Right atrium auricular region (tissue), 2 donors: ENCODE measurements around the gene INTS15. TPM values are rescaled to one million over a fixed set of nuclear protein-coding genes. Genes with fewer than 3 reads are reported as not detected.
"Not testable (repeated sequence)": the region's sequence is repeated elsewhere in the genome, so short reads cannot be mapped to it uniquely, and the experiment has no call there.

ENCODE experiments used
- DNase-seq: peaks from one replicate; pipeline ENCODE4 v3.0.0-alpha.2; 2019; ENCODE audit warnings: low spot score
- H3K27ac ChIP-seq, 2 donors: fragments of 200-600 bp; sonication (generic); 1 replicate in 1 of 2; 2 replicates in 1 of 2; pipeline ENCODE4 v1.5.1; 2016 to 2019
- H3K27me3 ChIP-seq, 2 donors: fragments of 200-600 bp; sonication (generic); one replicate each; pipeline versions ENCODE4 v1.5.1 to v1.6.0; 2017 to 2019
- H3K36me3 ChIP-seq: fragments of 200-600 bp; sonication (generic); one replicate; pipeline ENCODE4 v1.5.1; 2016
- H3K4me1 ChIP-seq, 2 donors: fragments of 200-600 bp; sonication (generic); one replicate each; pipeline versions ENCODE4 v1.5.1 to v1.6.0; 2017 to 2019
- H3K4me3 ChIP-seq, 2 donors: fragments of 200-600 bp; sonication (generic); 1 replicate in 1 of 2; 2 replicates in 1 of 2; pipeline ENCODE4 v1.5.1; 2017 to 2019; ENCODE audit warnings: mild to moderate bottlenecking in 1 of 2, moderate library complexity in 1 of 2
- H3K9me3 ChIP-seq, 2 donors: fragments of 200-600 bp; sonication (generic); one replicate each; pipeline ENCODE4 v1.5.1; 2019
- CTCF ChIP-seq, 2 donors: fragments of 200-600 bp; sonication (generic); IDR thresholded peaks; one replicate each; pipeline ENCODE4 v1.5.1; 2019; ENCODE audit warnings: antibody characterized with exemption in 2 of 2
- total RNA-seq, 2 donors: library from RNA; depleted of rRNA; stranded (reverse); fragments of >200 nt; gene quantifications; one replicate each; pipeline ENCODE4 v1.1.0, GENCODE V29; 2016

The INTS15 gene
- total RNA-seq, 2 donors from 2014 or later, result 12.5 to 19.5 TPM

DNA sequence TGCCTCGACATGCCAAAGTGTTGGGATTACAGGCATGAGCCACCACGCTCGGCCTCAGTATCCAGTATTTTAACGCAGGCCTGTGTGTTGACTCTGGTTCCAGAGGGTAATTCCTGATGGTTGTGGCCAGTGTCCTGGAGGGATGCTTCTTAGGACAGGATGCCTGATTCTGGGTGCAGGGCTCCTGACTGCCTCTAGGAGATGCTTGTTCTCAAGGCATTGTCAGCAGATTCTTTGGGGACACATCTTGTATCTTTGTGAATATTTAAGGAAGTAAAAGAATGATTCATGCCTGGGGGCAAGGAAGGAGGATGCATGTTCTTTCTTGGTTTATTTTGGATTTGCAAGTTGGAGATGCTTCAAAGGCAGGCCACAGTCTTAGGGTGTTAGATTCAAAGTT is 10.4 kb upstream of the INTS15 start:
- no peaks in the 10 kb centered on the region for H3K4me1 ChIP-seq
- no peak for DNase-seq
- peaks cover 26% of the 10 kb centered on the region for H3K36me3 ChIP-seq
- TF ChIP-seq CTCF (IDR thresholded peaks at IDR 0.05), result peak in 1 of 2 donors; percentile 19
- no peak overlapping the region for H3K4me3 ChIP-seq
- no peaks in the 10 kb centered on the region for H3K9me3 ChIP-seq
- no peaks in the 10 kb centered on the region for H3K27me3 ChIP-seq
- no peak overlapping the region for H3K27ac ChIP-seq

- not testable (repeated sequence) for H3K27me3 ChIP-seq, DNase-seq, H3K27ac ChIP-seq, H3K9me3 ChIP-seq, H3K4me3 ChIP-seq
- Histone ChIP-seq H3K4me1 (peaks cover 0 to 11% of the 10 kb centered on the region in 2 donors), H3K36me3 (peaks cover 35% of the 10 kb centered on the region)
Observed at GRCh38 chr7:6585746-6586432, 3.9 kb upstream of the INTS15 start.

DNA sequence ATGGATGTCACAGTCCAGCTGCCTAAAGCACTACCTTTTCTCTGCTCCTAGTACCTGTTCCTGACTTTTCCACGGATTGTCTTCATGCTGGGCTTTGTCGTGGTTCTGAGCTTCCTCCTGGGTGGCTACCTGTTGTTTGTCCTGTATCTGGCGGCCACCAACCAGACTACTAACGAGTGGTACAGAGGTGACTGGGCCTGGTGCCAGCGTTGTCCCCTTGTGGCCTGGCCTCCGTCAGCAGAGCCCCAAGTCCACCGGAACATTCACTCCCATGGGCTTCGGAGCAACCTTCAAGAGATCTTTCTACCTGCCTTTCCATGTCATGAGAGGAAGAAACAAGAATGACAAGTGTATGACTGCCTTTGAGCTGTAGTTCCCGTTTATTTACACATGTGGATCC is 1.3 kb upstream of the INTS15 start:
- Histone ChIP-seq H3K27me3 (no peaks in the 10 kb centered on the region), H3K36me3 (peaks cover 32% of the 10 kb centered on the region), H3K27ac (no peak overlapping the region), H3K4me1 (peaks cover 0 to 18% of the 10 kb centered on the region in 2 donors), H3K9me3 (no peaks in the 10 kb centered on the region), H3K4me3 (no peak overlapping the region)
- no peak for DNase-seq
- no peak for TF ChIP-seq CTCF (IDR thresholded peaks at IDR 0.05)

- no peak for DNase-seq
- Histone ChIP-seq H3K27ac (peak overlapping the region in 1 of 2 donors; percentile 76), H3K9me3 (no peaks in the 10 kb centered on the region), H3K4me3 (peak overlapping the region; percentile 9 to 75), H3K27me3 (no peaks in the 10 kb centered on the region), H3K4me1 (peaks cover 0 to 18% of the 10 kb centered on the region in 2 donors), H3K36me3 (peaks cover 37% of the 10 kb centered on the region)
- no peak for TF ChIP-seq CTCF (IDR thresholded peaks at IDR 0.05)
Observed at GRCh38 chr7:6589151-6589828, 531 bp upstream of the INTS15 start.

DNA sequence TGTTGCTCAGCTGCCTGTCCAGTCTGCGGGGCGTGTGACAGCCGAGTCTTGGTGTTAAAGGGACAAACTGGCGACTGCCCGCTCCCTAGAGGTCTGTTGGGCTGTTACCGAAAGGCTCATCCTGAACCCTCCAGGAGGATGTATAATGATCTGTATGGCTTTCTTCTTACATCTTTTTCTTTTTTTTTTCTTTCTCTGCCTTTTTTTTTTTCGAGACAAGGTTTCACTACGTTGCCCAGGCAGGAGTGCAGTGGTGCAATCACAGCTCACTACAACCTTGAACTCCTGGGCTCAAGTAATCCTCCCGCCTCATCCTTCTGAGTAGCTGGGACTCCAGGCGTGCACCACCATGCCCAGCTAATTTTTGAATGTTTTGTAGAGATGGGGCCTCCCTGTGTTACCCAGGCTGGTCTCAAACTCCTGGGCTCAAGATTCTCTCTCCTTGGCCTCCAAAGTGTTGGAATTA is 857 bp downstream of the INTS15 start:
- Histone ChIP-seq H3K4me1 (peaks cover 0 to 18% of the 10 kb centered on the region in 2 donors), H3K27me3 (no peaks in the 10 kb centered on the region), H3K27ac (peak overlapping the region; percentile 72 to 76), H3K4me3 (peak overlapping the region; percentile 75 to 82), H3K36me3 (peaks cover 41% of the 10 kb centered on the region), H3K9me3 (no peaks in the 10 kb centered on the region)
- TF ChIP-seq CTCF (IDR thresholded peaks at IDR 0.05), result no peak
- DNase-seq, result no peak

- TF ChIP-seq CTCF (IDR thresholded peaks at IDR 0.05), result no peak
- peaks cover 70% of the 10 kb centered on the region for H3K36me3 ChIP-seq
- no peak overlapping the region for H3K27ac ChIP-seq
- H3K27me3 ChIP-seq, result no peaks in the 10 kb centered on the region
- no peak overlapping the region for H3K4me3 ChIP-seq
- DNase-seq, result no peak
- H3K9me3 ChIP-seq, result no peaks in the 10 kb centered on the region
- no peaks in the 10 kb centered on the region for H3K4me1 ChIP-seq
Observed at GRCh38 chr7:6600093-6600492, 10.3 kb downstream of the INTS15 start.
